Parathyroid adenoma (tissue), 2 donors: ENCODE results near the gene DCT.
"Not testable (repeated sequence)": the region's sequence is repeated elsewhere in the genome, so short reads cannot be mapped to it uniquely, and the experiment has no call there.

ENCODE experiments used
- H2AFZ ChIP-seq: fragments of 300-600 bp; sonication (generic); one replicate; pipeline ENCODE4 v1.7.0; 2017; ENCODE audit warnings: antibody characterized with exemption, mild to moderate bottlenecking
- H3K27ac ChIP-seq: fragments of 300-600 bp; sonication (generic); one replicate; pipeline ENCODE4 v1.7.0; 2017
- H3K27me3 ChIP-seq: fragments of 300-600 bp; sonication (generic); one replicate; pipeline ENCODE4 v1.7.0; 2017; ENCODE audit warnings: low read length; ENCODE audit not compliant: control insufficient read depth, insufficient read depth
- H3K36me3 ChIP-seq: fragments of 300-600 bp; sonication (generic); one replicate; pipeline ENCODE4 v1.7.0; 2017; ENCODE audit warnings: low read length; ENCODE audit not compliant: control insufficient read depth, insufficient read depth
- H3K4me1 ChIP-seq: fragments of 300-600 bp; sonication (generic); one replicate; pipeline ENCODE4 v1.7.0; 2017; ENCODE audit warnings: control low read depth
- H3K4me2 ChIP-seq: fragments of 300-600 bp; sonication (generic); one replicate; pipeline ENCODE4 v1.7.0; 2017; ENCODE audit warnings: low read length
- H3K4me3 ChIP-seq: fragments of 300-600 bp; sonication (generic); one replicate; pipeline ENCODE4 v1.7.0; 2017; ENCODE audit warnings: low read depth, low read length
- H3K79me2 ChIP-seq: fragments of 300-600 bp; sonication (generic); one replicate; pipeline ENCODE4 v1.7.0; 2017; ENCODE audit warnings: control low read depth
- H3K9ac ChIP-seq: fragments of 300-600 bp; sonication (generic); one replicate; pipeline ENCODE4 v1.7.0; 2017; ENCODE audit warnings: mild to moderate bottlenecking
- H3K9me3 ChIP-seq: fragments of 300-600 bp; sonication (generic); one replicate; pipeline ENCODE4 v1.7.0; 2017; ENCODE audit warnings: low read length; ENCODE audit not compliant: control insufficient read depth
- CTCF ChIP-seq: fragments of 300-600 bp; sonication (generic); IDR thresholded peaks from one replicate; pipeline ENCODE4 v1.7.0; 2017; ENCODE audit warnings: antibody characterized with exemption, mild to moderate bottlenecking
- donor health status: primary hyperparathyroidism.

Gene DCT

GRCh38 chr13:94503851-94504250 lies 24.4 kb upstream of the DCT start:
- no peak overlapping the region for H3K4me3 ChIP-seq
- H3K4me1 ChIP-seq, result no peaks in the 10 kb centered on the region
- H3K36me3 ChIP-seq, result no peaks in the 10 kb centered on the region
- no peak overlapping the region for H3K27ac ChIP-seq
- H3K9ac ChIP-seq, result no peak overlapping the region
- no peak for TF ChIP-seq CTCF
- no peaks in the 10 kb centered on the region for H3K79me2 ChIP-seq
- H2AFZ ChIP-seq, result no peak overlapping the region
- H3K9me3 ChIP-seq, result no peaks in the 10 kb centered on the region
- no peaks in the 10 kb centered on the region for H3K27me3 ChIP-seq
- no peak overlapping the region for H3K4me2 ChIP-seq

GRCh38 chr13:94498831-94499230 lies 19.3 kb upstream of the DCT start:
- not testable (repeated sequence) for H3K36me3 ChIP-seq, H3K79me2 ChIP-seq, H3K4me2 ChIP-seq, H3K4me3 ChIP-seq, H3K27me3 ChIP-seq, H3K4me1 ChIP-seq, H2AFZ ChIP-seq, H3K27ac ChIP-seq, H3K9me3 ChIP-seq, H3K9ac ChIP-seq

GRCh38 chr13:94495806-94496205 lies 16.3 kb upstream of the DCT start:
- Histone ChIP-seq H3K36me3 (no peaks in the 10 kb centered on the region), H3K79me2 (no peaks in the 10 kb centered on the region), H3K4me3 (no peak overlapping the region), H3K27me3 (no peaks in the 10 kb centered on the region), H3K9ac (no peak overlapping the region), H3K4me2 (no peak overlapping the region), H2AFZ (no peak overlapping the region), H3K4me1 (no peaks in the 10 kb centered on the region), H3K27ac (no peak overlapping the region), H3K9me3 (no peaks in the 10 kb centered on the region)
- no peak for TF ChIP-seq CTCF

GRCh38 chr13:94494026-94494425 lies 14.5 kb upstream of the DCT start:
- TF ChIP-seq CTCF, result no peak
- Histone ChIP-seq H3K79me2 (no peaks in the 10 kb centered on the region), H3K9ac (no peak overlapping the region), H2AFZ (no peak overlapping the region), H3K4me1 (no peaks in the 10 kb centered on the region), H3K9me3 (no peaks in the 10 kb centered on the region), H3K4me3 (no peak overlapping the region), H3K27me3 (no peaks in the 10 kb centered on the region), H3K27ac (no peak overlapping the region), H3K36me3 (no peaks in the 10 kb centered on the region), H3K4me2 (no peak overlapping the region)

- H2AFZ ChIP-seq, result no peak overlapping the region
- no peaks in the 10 kb centered on the region for H3K27me3 ChIP-seq
- no peaks in the 10 kb centered on the region for H3K4me1 ChIP-seq
- H3K4me3 ChIP-seq, result no peak overlapping the region
- no peak for TF ChIP-seq CTCF
- no peaks in the 10 kb centered on the region for H3K79me2 ChIP-seq
- H3K27ac ChIP-seq, result no peak overlapping the region
- no peak overlapping the region for H3K9ac ChIP-seq
- H3K4me2 ChIP-seq, result no peak overlapping the region
- no peaks in the 10 kb centered on the region for H3K9me3 ChIP-seq
- no peaks in the 10 kb centered on the region for H3K36me3 ChIP-seq
These were observed 7.6 kb upstream of the DCT start for GRCh38 chr13:94487043-94487442.
